GM18873 (cell line): Measurements from ENCODE around the gene CARD19.
"Not testable (repeated sequence)": the region's sequence is repeated elsewhere in the genome, so short reads cannot be mapped to it uniquely, and the experiment has no call there.

Source experiments
- ATAC-seq: cut with Tn5 transposase; IDR thresholded peaks from one replicate; pipeline ENCODE4 v1.9.1; 2021; ENCODE audit warnings: mild to moderate bottlenecking, moderate library complexity, moderate number of reproducible peaks; ENCODE audit not compliant: unreplicated experiment, low FRiP score

Gene CARD19

GRCh38 chr9:93099551-93100275, 3.7 kb downstream of the CARD19 start:
- no peak for ATAC-seq

- ATAC-seq, result no peak
Measured at GRCh38 chr9:93100276-93100636, 4.2 kb downstream of the CARD19 start.

- ATAC-seq, result not testable (repeated sequence)
Measured at GRCh38 chr9:93101086-93101485, 5.1 kb downstream of the CARD19 start.

- no peak for ATAC-seq
Measured at GRCh38 chr9:93105620-93106019, 9.6 kb downstream of the CARD19 start.

- no peak for ATAC-seq
Measured at GRCh38 chr9:93107151-93107824, 11.3 kb downstream of the CARD19 start.

- no peak for ATAC-seq
Measured at GRCh38 chr9:93107825-93108161, 11.8 kb downstream of the CARD19 start.

- no peak for ATAC-seq
Measured at GRCh38 chr9:93108291-93109041, 12.4 kb downstream of the CARD19 start.

- ATAC-seq, result no peak
Measured at GRCh38 chr9:93110311-93110855, 14.4 kb downstream of the CARD19 start.

- ATAC-seq, result no peak
Measured at GRCh38 chr9:93111001-93111370, 15.0 kb downstream of the CARD19 start.

- ATAC-seq, result no peak
Measured at GRCh38 chr9:93111371-93112115, 15.5 kb downstream of the CARD19 start.

- no peak for ATAC-seq
Measured at GRCh38 chr9:93112116-93112863, 16.3 kb downstream of the CARD19 start.

GRCh38 chr9:93112864-93113389, 16.9 kb downstream of the CARD19 start:
- no peak for ATAC-seq

- no peak for ATAC-seq
Measured at GRCh38 chr9:93114169-93114983, 18.4 kb downstream of the CARD19 start.

- ATAC-seq, result no peak
Measured at GRCh38 chr9:93114984-93115335, 18.9 kb downstream of the CARD19 start.

- ATAC-seq, result no peak
Measured at GRCh38 chr9:93115486-93116071, 19.6 kb downstream of the CARD19 start.

- ATAC-seq, result no peak
Measured at GRCh38 chr9:93116072-93116961, 20.3 kb downstream of the CARD19 start.

- ATAC-seq, result not testable (repeated sequence)
Measured at GRCh38 chr9:93117521-93117920, 21.5 kb downstream of the CARD19 start.
